DOHH2 (cell line): ENCODE measurements around the gene RNF19B.

Experiments
- EZH2phosphoT487 ChIP-seq: fragments of 200-600 bp; sonication (generic); IDR thresholded peaks from 2 replicates; pipeline ENCODE4 v1.6.1; 2017; ENCODE audit warnings: borderline replicate concordance, mild to moderate bottlenecking, antibody characterized with exemption, low read length, moderate library complexity, mixed read lengths
- TF ChIP-seq, protein P1 (sequence below): fragments of 200-600 bp; sonication (generic); IDR thresholded peaks from one replicate; pipeline ENCODE4 v1.5.1; 2014; ENCODE audit warnings: antibody characterized with exemption, mild to moderate bottlenecking, low read depth, low read length; ENCODE audit not compliant: poor library complexity, severe bottlenecking

DNA sequence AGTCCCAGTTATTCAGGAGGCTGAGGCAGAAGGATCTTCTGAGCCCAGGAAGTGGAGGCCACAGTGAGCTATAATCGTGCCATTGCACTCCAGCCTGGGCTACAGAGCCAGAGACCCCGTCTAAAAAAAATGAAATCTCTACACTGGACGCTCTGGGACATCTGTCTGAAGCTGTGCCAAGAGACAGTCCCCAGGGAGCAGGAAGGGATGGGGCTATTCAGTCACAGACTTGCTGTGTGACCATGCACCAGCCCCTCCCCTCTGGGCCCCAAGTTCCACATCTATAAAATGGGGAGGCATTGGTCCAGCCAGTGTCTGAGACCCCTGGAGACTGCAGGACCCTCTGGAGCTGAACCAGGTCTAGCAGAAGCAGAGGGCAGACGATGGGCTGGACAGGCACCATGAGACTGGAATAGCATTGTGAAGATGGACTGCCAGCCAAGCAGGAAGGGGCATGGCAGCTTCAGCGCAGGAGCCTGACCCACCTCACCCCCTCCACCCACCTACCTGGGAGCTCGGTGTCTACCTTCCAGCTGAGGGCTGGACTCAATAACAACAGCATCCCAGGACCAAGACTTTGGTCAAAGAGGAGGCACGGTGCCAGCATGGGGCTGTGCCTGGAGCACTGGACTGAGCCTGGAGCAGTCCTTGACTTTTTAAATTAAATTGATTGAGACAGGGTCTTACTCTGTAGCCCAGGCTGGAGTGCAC lies 64.9 kb downstream of the RNF19B start:
- TF ChIP-seq, protein P1, sequence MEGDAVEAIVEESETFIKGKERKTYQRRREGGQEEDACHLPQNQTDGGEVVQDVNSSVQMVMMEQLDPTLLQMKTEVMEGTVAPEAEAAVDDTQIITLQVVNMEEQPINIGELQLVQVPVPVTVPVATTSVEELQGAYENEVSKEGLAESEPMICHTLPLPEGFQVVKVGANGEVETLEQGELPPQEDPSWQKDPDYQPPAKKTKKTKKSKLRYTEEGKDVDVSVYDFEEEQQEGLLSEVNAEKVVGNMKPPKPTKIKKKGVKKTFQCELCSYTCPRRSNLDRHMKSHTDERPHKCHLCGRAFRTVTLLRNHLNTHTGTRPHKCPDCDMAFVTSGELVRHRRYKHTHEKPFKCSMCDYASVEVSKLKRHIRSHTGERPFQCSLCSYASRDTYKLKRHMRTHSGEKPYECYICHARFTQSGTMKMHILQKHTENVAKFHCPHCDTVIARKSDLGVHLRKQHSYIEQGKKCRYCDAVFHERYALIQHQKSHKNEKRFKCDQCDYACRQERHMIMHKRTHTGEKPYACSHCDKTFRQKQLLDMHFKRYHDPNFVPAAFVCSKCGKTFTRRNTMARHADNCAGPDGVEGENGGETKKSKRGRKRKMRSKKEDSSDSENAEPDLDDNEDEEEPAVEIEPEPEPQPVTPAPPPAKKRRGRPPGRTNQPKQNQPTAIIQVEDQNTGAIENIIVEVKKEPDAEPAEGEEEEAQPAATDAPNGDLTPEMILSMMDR: no peak
- no peak for TF ChIP-seq EZH2phosphoT487
